NCI-H526 (cell line): ENCODE results near the gene SEC14L5.

Experiments
- DNase-seq, 2 experiments: peaks; one replicate each; lab custom pipeline; 2025; lab: John Stamatoyannopoulos, UW

SEC14L5 gene

GRCh38 chr16:5015351-5015750 lies 57.2 kb downstream of the SEC14L5 start:
- DNase-seq: no peak

- no peak for DNase-seq
Observed at GRCh38 chr16:5015887-5016286, 57.8 kb downstream of the SEC14L5 start.

DNA sequence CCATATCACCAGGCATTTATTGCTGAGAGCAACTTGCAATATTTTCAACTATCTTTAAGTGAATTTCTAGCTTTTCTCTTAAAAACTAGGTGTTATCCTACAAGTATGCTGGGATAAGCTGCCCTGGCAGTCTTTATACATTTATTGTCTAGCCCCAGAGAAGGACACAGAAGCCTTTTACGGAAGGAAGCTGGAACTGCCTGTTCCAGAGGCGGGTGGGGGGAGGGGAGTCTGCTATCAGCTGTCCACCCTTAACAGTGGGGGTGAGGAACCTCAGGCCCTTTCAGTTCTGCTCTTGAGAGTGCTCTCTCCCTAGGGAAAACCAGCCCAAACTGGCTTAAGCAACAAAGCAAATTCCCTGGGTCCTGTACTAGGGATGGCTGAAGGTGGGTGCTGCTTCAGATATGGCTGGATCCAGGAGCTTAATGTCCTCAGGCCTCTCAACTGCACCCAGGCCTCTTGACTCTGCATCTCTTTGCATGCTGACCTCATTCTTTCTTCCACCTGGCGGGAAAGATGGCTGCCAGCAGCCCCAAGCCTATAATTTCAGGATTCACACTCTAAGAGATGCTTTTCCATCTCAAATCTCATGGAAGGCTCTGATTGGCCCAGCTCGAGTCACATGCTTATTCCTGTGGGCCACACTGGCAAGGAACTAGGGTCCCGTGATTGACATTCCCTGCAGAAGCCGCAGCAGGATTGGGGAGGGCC lies 59.0 kb downstream of the SEC14L5 start:
- no peak for DNase-seq

- DNase-seq: no peak
Observed at GRCh38 chr16:5017678-5017969, 59.5 kb downstream of the SEC14L5 start.

DNA sequence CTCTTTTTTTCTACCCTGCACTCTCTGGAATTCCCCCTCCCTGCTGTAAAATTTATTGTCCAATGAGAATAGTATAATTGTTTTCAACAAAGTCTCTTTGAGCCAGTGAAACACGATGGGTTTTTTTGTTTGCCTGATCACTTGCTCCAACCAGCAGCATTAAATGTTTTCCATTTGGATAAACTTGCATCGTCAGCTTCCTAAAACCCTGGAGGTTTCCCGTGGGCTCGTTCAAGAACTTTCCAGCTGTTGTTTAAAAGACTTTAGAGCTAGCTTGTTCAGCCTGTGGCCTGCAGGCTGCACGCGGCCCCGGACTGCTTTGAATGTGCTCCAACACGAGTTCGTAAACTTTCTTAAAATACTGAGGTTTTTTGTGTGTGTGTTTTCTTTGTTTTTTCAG lies 60.7 kb downstream of the SEC14L5 start:
- DNase-seq: no peak

GRCh38 chr16:5019775-5020174 lies 61.6 kb downstream of the SEC14L5 start:
- no peak for DNase-seq

- DNase-seq: no peak
Observed at GRCh38 chr16:5020551-5020950, 62.4 kb downstream of the SEC14L5 start.

- DNase-seq: no peak
Observed at GRCh38 chr16:5022521-5022920, 64.4 kb downstream of the SEC14L5 start.

DNA sequence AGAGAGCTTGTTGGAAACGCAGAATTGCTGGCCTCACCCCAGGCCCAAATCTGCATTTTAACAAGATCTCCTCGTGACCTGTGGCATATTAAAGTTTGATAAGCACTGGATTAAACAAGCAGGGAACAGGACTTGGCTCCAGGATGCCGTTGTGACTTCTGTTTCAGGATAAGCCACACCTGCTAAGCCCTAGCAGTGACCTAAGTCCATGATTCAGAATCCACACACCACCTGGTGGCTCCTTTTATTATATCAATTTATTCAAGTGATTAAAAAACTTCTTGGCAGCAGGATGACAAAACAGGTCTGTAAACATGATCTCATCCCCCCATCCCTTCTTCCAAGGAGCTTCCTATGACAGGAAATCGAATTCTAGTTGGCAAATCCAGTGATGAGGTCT lies 66.5 kb downstream of the SEC14L5 start:
- peak; percentile 3 to 58 for DNase-seq

DNA sequence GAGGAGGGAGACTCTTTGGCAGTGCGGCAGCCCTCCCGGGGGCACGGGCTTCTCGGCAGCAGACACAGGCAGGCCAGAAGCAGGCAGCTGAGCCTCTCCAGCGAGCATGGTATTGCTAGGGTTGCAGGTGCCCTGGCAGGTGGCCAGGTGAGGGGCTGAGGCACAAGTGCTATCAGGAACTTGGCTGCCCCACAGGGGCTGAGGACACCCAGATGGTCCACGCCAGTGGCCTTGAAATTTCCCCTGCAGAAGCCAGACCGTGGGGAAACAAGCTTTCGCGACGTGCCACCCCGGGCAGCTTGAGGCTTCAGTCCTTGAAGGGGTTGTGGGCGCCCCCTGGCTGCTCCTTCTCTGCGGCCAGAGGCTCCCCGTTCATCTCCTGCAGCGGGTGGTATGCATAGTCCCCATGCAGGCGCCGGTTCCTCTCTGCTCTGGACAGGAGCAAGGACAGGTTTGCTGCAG lies 67.1 kb downstream of the SEC14L5 start:
- DNase-seq: peak; percentile 8 to 65

GRCh38 chr16:5026664-5027063 lies 68.5 kb downstream of the SEC14L5 start:
- no peak for DNase-seq

DNA sequence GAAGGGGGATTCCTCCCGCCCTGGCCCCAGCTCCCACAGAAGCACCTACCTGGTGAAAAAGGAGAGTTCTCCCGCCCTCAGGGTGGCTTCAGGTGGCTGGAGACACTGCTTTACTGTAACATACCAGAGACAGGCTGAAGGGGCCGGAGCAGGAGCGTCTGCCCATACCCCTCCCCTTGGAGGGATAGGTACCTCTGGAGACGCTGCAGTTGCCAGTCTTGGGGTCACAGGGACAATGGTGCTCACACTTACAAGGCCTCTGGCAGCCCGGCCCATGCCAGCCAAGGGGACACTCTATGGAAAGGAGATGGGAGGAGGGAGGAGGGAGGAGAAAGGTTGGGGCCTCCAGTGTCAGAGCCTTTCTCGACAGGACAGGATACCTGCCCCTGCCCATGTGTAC lies 69.0 kb downstream of the SEC14L5 start:
- DNase-seq: no peak

- DNase-seq: no peak
Observed at GRCh38 chr16:5027575-5028235, 69.6 kb downstream of the SEC14L5 start.

GRCh38 chr16:5028950-5029475 lies 70.9 kb downstream of the SEC14L5 start:
- no peak for DNase-seq

DNA sequence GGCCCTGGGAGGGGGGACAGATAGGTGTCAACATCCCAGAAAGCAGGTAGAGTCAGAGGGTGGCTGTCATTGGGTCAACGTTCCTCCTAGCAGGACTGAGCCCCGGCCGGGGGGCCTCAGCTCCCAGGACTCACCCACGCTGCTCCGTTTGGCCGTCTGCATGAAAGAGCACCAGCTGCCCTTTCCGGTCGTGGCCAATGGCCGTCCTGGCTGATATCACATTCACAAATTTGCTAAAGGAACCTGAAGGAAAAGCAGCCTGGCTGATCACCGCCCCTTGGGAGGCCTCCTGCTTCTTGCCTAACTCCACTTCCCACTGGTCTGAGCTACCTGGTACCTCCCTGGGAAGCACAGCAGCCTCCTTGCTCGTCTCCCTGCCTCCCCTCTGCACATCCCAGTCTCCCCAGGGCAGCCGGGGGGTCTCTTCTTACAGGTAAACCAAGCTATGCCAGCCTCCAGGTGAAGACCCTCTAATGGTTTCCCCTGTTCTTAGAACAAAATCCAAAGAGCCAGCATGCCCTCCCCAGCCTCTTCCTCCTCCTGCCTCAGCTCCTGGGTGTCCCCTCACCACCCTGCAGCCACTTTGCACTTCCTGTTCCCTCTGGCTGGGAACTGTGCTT lies 72.2 kb downstream of the SEC14L5 start:
- no peak for DNase-seq

DNA sequence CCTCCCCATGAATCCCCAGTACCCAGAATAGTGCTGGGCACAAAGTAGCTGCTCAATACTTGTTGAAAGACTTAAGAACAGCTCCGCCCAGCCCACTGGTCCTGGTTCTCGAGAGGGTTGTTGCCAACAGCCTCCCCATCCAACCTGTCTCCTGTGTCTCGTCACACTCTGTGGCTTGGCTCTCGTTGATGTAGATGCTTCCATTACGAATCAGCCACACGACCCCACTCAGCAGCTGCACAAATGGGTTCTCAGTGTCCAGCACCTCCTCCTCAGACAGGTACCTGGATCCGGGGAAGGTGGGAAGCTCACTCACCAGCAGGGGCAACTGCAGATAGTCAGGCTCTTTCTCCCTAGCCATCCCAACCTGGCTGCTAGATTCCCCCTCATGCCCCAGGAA lies 73.5 kb downstream of the SEC14L5 start:
- no peak for DNase-seq

GRCh38 chr16:5032748-5033167 lies 74.6 kb downstream of the SEC14L5 start:
- DNase-seq: no peak

DNA sequence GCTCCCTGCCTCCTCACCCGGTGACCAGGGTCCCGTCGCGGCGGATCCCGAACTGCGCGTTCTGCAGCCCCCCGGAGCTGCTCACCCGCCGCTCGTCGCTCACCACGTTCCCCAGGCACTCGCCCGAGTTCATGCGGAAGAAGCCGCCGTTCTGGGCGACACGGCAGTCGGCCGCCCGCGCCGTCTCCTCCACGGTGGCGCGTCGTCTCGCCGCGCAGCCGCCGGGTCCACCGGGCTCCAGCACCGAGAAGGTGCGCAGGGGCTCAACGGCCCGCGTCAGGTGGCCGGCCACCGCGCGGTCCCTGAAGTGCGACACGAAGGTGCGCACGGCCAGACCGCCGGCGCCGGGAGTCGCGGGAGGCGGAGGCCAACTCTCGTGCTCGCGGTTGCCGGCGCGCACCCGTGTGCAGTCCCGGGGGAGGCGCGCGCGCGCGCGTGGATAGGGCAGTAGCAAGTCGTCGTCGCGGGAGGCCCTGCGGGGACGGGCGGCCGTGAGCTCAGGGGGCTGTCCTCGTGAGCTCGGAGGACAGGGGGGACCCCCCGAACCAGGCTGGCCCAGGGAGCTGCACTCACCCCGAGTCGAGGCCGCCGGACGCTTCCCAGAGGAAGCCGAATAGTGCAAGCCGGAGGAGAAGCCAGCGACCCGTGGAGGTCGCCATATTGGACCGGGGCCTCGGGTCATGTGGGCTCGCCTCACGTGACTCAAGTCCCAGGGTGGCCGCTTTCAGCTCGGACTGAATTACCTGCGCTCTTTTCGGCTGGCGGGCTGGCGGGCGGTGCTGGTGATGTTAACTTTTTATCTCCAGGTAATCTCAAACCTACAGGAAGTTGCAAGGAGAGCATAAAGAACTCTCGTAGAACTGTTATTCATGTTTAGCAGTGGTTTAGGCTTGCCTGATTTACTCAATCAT lies 75.4 kb downstream of the SEC14L5 start, which contains the start of gene NAGPA:
NAGPA (minus strand) TSS at position 680 of the 911 bp plus-strand sequence; CDS start at position 659, 21 bp downstream.
- peak; percentile 16 to 79 for DNase-seq

DNA sequence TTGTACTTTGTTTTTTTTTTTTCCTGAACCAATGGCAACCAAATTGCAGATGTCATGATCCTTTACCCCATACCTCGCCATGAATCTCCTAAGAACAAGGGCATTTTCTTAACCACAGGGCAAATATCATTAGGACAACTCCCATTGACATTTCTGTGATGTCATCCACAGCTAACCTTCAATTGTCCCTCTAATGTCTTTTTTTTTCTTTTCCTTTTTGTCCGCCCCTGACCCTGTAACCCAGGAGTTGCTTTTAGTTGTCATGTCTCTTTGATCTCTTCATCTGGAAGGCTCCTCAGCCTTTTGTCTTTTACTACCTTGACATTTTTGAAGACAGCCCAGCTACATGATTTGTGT lies 76.0 kb downstream of the SEC14L5 start:
- no peak for DNase-seq

DNA sequence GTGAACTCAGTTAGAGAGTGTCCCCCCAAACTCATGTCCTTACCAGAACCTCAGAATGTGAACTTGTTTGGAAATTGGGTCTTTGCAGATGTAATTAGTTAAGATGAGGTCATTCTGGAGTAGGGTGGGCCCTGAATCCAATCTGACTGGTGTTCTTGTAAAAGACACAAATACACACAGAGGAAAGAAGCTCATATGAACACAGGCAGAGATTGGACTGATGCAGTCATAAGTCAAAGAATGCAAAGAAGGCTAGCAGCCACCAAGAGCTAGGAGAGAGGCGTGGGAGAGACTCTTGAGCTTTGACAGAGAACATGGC lies 77.7 kb downstream of the SEC14L5 start:
- no peak for DNase-seq

DNA sequence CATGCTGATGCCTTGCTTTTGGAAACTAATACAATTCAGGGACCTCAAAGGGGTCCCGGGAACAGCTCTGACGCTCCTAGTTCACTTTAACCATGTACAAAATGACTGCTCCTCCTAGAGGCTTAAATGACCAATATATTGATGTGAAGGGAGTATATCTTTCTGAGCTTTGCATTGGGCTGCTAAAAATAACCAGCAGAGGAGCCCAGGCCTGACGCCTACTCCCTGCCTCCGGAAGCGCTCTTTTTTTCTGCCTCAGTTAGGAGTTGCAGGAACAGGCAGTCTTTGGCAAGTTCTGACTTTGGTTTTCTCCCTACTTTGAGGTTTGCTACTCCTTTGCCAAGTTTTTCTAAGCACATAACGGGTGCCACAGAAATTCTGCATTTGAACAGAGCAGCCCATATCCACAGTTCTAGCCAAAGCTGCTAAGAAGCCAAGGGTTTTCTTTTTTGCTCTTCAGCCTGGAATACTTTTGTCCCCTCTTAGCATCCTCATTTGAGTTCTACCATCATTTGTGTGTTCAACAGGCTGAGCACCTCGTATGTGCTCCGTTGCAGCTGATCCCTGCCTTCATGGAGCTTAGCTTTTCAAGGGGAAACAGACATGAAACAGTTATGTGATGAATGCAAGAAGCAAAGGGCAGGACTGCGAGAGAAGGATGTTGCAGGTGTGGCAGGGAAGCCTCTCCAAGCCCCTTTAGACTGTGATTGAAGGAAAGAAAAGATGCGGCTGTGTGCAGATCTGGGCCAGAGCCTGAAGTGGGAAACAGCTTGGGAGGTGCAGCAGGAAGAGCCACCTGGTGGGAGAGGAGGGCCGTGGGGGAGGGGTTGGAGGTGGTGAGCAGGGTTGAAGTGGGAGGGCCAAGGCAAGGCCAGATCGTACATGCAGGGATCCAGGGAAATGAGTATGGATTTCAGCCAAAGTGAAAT lies 78.4 kb downstream of the SEC14L5 start:
- DNase-seq: no peak
